GM23248 (cell line): ENCODE results near the gene ZNF576.

ENCODE experiments used
- EZH2 ChIP-seq: fragments of 200-600 bp; sonication (generic); IDR thresholded peaks from 2 replicates; pipeline ENCODE4 v1.6.1; 2018; ENCODE audit warnings: antibody characterized with exemption, mild to moderate bottlenecking; ENCODE audit not compliant: insufficient read depth, poor library complexity, severe bottlenecking
- EZH2phosphoT487 ChIP-seq: fragments of 200-600 bp; sonication (generic); IDR thresholded peaks from 2 replicates; pipeline ENCODE4 v1.6.1; 2018; ENCODE audit warnings: antibody characterized with exemption, moderate library complexity, mild to moderate bottlenecking, low read depth; ENCODE audit not compliant: insufficient read depth

DNA sequence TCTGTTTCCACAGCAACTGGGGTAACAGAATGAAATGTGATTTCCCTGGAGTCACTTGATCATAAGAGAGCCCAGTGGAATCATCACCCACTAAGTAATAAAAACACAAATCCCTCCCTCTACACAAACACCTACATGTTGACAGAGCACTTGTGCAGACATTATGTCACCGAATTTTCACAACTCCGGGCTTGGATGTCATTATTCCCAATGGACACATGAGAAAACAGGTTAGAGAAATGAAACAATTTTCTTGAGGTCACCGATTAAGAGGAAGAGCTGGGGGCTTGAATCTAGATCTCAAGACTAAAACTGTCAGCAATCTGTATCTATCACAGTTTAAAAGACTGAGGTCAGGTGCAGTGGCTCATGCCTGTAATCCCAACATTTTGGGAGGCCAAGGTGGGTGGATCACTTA, 24.2 kb upstream of the ZNF576 start:
- TF ChIP-seq EZH2, result no peak
- no peak for TF ChIP-seq EZH2phosphoT487
